Endothelial cell of umbilical vein (primary cell): ENCODE results near the gene MMS19. TPM values are rescaled to one million over a fixed set of nuclear protein-coding genes. Genes with fewer than 3 reads are reported as not detected.

Source experiments
- BruUV-seq: library from RNA; stranded (reverse); fragments of 400-500 nt; replicated peaks from 2 replicates; lab custom pipeline; 2021; lab: Mats Ljungman, UMichigan
- CTCF ChIA-PET: fragments of 300-600, 350-600 bp; sonication (Branson Sonifier 250); formaldehyde crosslinking; loops from one replicate; lab custom pipeline; 2021; ENCODE audit warnings: antibody characterized with exemption, inconsistent platforms; lab: Charles Lee
- POLR2A ChIA-PET: fragments of 300-600, 350-600 bp; sonication (Branson Sonifier 250); formaldehyde crosslinking; loops from one replicate; lab custom pipeline; 2021; ENCODE audit warnings: antibody characterized with exemption, inconsistent platforms; lab: Charles Lee
- DNase-seq: peaks from one replicate; pipeline ENCODE4 v3.0.0-alpha.2; 2011; ENCODE audit warnings: low read depth, low spot score
- FAIRE-seq: peaks from 2 replicates; lab custom pipeline; 2011; peaks lifted over from hg19 to GRCh38; lab: Jason Lieb, UNC
- H2AFZ ChIP-seq: 2 replicates; pipeline ENCODE4 v1.6.0; 2012; ENCODE audit warnings: low read depth, low read length, control low read depth, inconsistent platforms
- H3K27ac ChIP-seq: 2 replicates; pipeline ENCODE4 v1.5.1; 2011; ENCODE audit warnings: low read depth, mild to moderate bottlenecking, control low read depth, low read length, moderate library complexity; ENCODE audit not compliant: insufficient read depth
- H3K27me3 ChIP-seq, 2 experiments: 2 replicates each; pipeline versions ENCODE4 v1.6.0 to v1.6.1; 2011; ENCODE audit warnings: low read length in 2 of 2, mixed read lengths in 1 of 2; ENCODE audit not compliant: control insufficient read depth in 2 of 2, insufficient read depth in 2 of 2
- H3K36me3 ChIP-seq, 2 experiments: 2 replicates in 1 of 2; 3 replicates in 1 of 2; pipeline ENCODE4 v1.5.1; 2011; ENCODE audit warnings: low read length in 2 of 2, mild to moderate bottlenecking in 1 of 2, moderate library complexity in 1 of 2; ENCODE audit not compliant: control insufficient read depth in 2 of 2, insufficient read depth in 2 of 2; ENCODE audit errors: extremely low read depth in 1 of 2
- H3K4me1 ChIP-seq: 3 replicates; pipeline ENCODE4 v1.5.1; 2011; ENCODE audit warnings: mild to moderate bottlenecking, low read length; ENCODE audit not compliant: control insufficient read depth, insufficient read depth; ENCODE audit errors: extremely low read depth
- H3K4me2 ChIP-seq: 2 replicates; pipeline ENCODE4 v1.6.1; 2011; ENCODE audit warnings: low read length, control low read depth, mixed read lengths; ENCODE audit not compliant: insufficient read depth
- H3K4me3 ChIP-seq, 3 experiments: fragments of 200-600 bp in 1 of 3; sonication (generic), shearing (Covaris generic) in 1 of 3; replicated peaks in 1 of 3; 2 replicates each; pipeline ENCODE4 v1.5.1; 2011 to 2016; ENCODE audit warnings: control low read depth in 3 of 3, low read length in 3 of 3, mild to moderate bottlenecking in 2 of 3, inconsistent platforms in 1 of 3, low read depth in 1 of 3, moderate library complexity in 1 of 3; ENCODE audit not compliant: insufficient read depth in 1 of 3
- H3K79me2 ChIP-seq: 2 replicates; pipeline ENCODE4 v1.6.0; 2012; ENCODE audit warnings: low read length, inconsistent platforms; ENCODE audit not compliant: control insufficient read depth, insufficient read depth
- H3K9ac ChIP-seq: replicated peaks from 2 replicates; pipeline ENCODE3; 2011; ENCODE audit warnings: low read length, control low read depth; ENCODE audit not compliant: insufficient read depth; ENCODE audit errors: extremely low read depth
- H3K9me1 ChIP-seq: replicated peaks from 3 replicates; pipeline ENCODE4 v1.6.0; 2011; ENCODE audit warnings: mild to moderate bottlenecking, low read length; ENCODE audit not compliant: control insufficient read depth, insufficient read depth; ENCODE audit errors: extremely low read depth
- H3K9me3 ChIP-seq: replicated peaks from 2 replicates; pipeline ENCODE4 v1.5.1; 2012; ENCODE audit warnings: low read length, inconsistent platforms; ENCODE audit not compliant: control insufficient read depth, insufficient read depth
- H4K20me1 ChIP-seq: replicated peaks from 2 replicates; pipeline ENCODE3; 2011; ENCODE audit warnings: mild to moderate bottlenecking, low read length; ENCODE audit not compliant: control insufficient read depth, insufficient read depth; ENCODE audit errors: extremely low read depth
- EZH2 ChIP-seq: IDR thresholded peaks from 2 replicates; pipeline ENCODE4 v1.6.1; 2012; ENCODE audit warnings: borderline replicate concordance, low read depth, mild to moderate bottlenecking, moderate library complexity, low read length, inconsistent platforms; ENCODE audit not compliant: severe bottlenecking
- FOS ChIP-seq: IDR thresholded peaks from 2 replicates; pipeline ENCODE4 v1.6.1; 2011; ENCODE audit warnings: mild to moderate bottlenecking, low read length, moderate library complexity, borderline replicate concordance; ENCODE audit not compliant: insufficient read depth
- GATA2 ChIP-seq: IDR thresholded peaks from 2 replicates; pipeline ENCODE4 v1.7.0; 2011; ENCODE audit warnings: low read depth, mild to moderate bottlenecking, moderate library complexity, mixed read lengths, low read length; ENCODE audit not compliant: insufficient read length, insufficient read depth
- JUN ChIP-seq: IDR thresholded peaks from 2 replicates; pipeline ENCODE4 v1.6.1; 2011; ENCODE audit warnings: borderline replicate concordance, low read depth; ENCODE audit not compliant: insufficient read length, insufficient read depth
- MYC ChIP-seq: IDR thresholded peaks from one replicate; pipeline ENCODE4 v1.6.1; 2011; ENCODE audit warnings: mild to moderate bottlenecking, low read depth, low read length
- POLR2A ChIP-seq: IDR thresholded peaks from 2 replicates; pipeline ENCODE4 v1.6.1; 2012; ENCODE audit warnings: low read depth, mild to moderate bottlenecking, control low read depth, low read length
- POLR2AphosphoS5 ChIP-seq: IDR thresholded peaks from 2 replicates; pipeline ENCODE4 v1.6.1; 2012; ENCODE audit warnings: low read depth, mild to moderate bottlenecking, control low read depth, low read length, moderate library complexity; ENCODE audit not compliant: insufficient read depth
- dilution Hi-C: fragments of 300-500 bp; cut with MboI; formaldehyde crosslinking; loops from one replicate; pipeline ENCODE4 v1.15.0; 2019; ENCODE audit warnings: low sequenced_read_pairs; ENCODE audit not compliant: extremely low pct_ligation_motif_present
- intact Hi-C: fragments of 100-400 bp; cut with micrococcal nuclease; formaldehyde crosslinking; loops from one replicate; pipeline ENCODE4 v1.10.0; 2022
- polyA plus RNA-seq, 4 experiments: library from polyadenylated mRNA; depleted of rRNA in 3 of 4; stranded (reverse) in 3 of 4; unstranded in 1 of 4; fragments of >200 nt; gene quantifications; 2 replicates each; pipeline versions ENCODE4 v1.2.1 to v1.2.3, GENCODE V29; 2011 to 2012; ENCODE audit warnings: missing spikeins in 1 of 4
- total RNA-seq: library from RNA; stranded (reverse); gene quantifications from 2 replicates; pipeline ENCODE4 v1.2.3, GENCODE V29; 2021
- TF ChIP-seq, protein P1 (sequence below): IDR thresholded peaks from 2 replicates; pipeline ENCODE4 v1.6.1; 2011; ENCODE audit not compliant: insufficient read depth, insufficient read length
- TF ChIP-seq, protein P2 (sequence below), 2 donors: IDR thresholded peaks; 1 replicate in 1 of 2; 2 replicates in 1 of 2; pipeline ENCODE4 v1.5.1; 2011; ENCODE audit warnings: low read length in 2 of 2, mild to moderate bottlenecking in 2 of 2, moderate library complexity in 2 of 2, control low read depth in 1 of 2, inconsistent platforms in 1 of 2, low read depth in 1 of 2; ENCODE audit not compliant: insufficient read depth in 1 of 2; ENCODE audit errors: extremely low read depth in 1 of 2

The MMS19 gene
- total and polyA plus RNA-seq, 2 donors (not counting 3 experiments of a cell fraction or from before 2014, with no cell fraction given) = 95.2 to 123 TPM

GRCh38 chr10:97459111-97459510, 39.1 kb downstream of the MMS19 start:
- FAIRE-seq (no peak), DNase-seq (no peak)
- TF ChIP-seq JUN = no peak
- TF ChIP-seq, protein P1, sequence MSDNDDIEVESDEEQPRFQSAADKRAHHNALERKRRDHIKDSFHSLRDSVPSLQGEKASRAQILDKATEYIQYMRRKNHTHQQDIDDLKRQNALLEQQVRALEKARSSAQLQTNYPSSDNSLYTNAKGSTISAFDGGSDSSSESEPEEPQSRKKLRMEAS = no peak
- no peak for TF ChIP-seq POLR2AphosphoS5
- no peak for TF ChIP-seq MYC
- TF ChIP-seq EZH2 = no peak
- TF ChIP-seq FOS = no peak
- no peak for TF ChIP-seq GATA2
- no peak for TF ChIP-seq POLR2A
- TF ChIP-seq, protein P2, sequence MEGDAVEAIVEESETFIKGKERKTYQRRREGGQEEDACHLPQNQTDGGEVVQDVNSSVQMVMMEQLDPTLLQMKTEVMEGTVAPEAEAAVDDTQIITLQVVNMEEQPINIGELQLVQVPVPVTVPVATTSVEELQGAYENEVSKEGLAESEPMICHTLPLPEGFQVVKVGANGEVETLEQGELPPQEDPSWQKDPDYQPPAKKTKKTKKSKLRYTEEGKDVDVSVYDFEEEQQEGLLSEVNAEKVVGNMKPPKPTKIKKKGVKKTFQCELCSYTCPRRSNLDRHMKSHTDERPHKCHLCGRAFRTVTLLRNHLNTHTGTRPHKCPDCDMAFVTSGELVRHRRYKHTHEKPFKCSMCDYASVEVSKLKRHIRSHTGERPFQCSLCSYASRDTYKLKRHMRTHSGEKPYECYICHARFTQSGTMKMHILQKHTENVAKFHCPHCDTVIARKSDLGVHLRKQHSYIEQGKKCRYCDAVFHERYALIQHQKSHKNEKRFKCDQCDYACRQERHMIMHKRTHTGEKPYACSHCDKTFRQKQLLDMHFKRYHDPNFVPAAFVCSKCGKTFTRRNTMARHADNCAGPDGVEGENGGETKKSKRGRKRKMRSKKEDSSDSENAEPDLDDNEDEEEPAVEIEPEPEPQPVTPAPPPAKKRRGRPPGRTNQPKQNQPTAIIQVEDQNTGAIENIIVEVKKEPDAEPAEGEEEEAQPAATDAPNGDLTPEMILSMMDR (IDR thresholded peaks at IDR 0.05; ENCODE audit: extremely low read depth in 1 of 2, insufficient read depth in 1 of 2, low read depth in 1 of 2, low read length in 2 of 2) = no peak
- Histone ChIP-seq H3K27me3 (no peaks in the 10 kb centered on the region), H3K4me2 (no peak overlapping the region), H3K4me1 (no peaks in the 10 kb centered on the region), H3K9ac (no peak overlapping the region), H3K36me3 (peaks cover 40 to 68% of the 10 kb centered on the region in 2 experiments), H2AFZ (no peak overlapping the region), H3K9me1 (no peaks in the 10 kb centered on the region), H4K20me1 (no peaks in the 10 kb centered on the region), H3K27ac (no peak overlapping the region), H3K4me3 (no peak overlapping the region), H3K79me2 (no peaks in the 10 kb centered on the region), H3K9me3 (no peaks in the 10 kb centered on the region)
- ChIA-PET CTCF (no interaction called here), POLR2A (interaction anchor here (0.8 kb wide), 1 partner anchor 15 kb away, joined by 3 read pairs; no protein-coding TSS in a partner anchor)
- dilution Hi-C loops = no loop called here
- intact Hi-C loops = no loop called here
- no TSS peak for BruUV-seq
